GM18868 (cell line): ENCODE data around the gene KAZN.
"Not testable (repeated sequence)": the region's sequence is repeated elsewhere in the genome, so short reads cannot be mapped to it uniquely, and the experiment has no call there.

Source experiments
- ATAC-seq: cut with Tn5 transposase; IDR thresholded peaks from one replicate; pipeline ENCODE4 v1.9.1; 2021; ENCODE audit warnings: mild to moderate bottlenecking, moderate library complexity; ENCODE audit not compliant: unreplicated experiment

Gene KAZN

GRCh38 chr1:15039017-15039648 lies 440.6 kb downstream of the KAZN start:
- no peak for ATAC-seq

- ATAC-seq = no peak
Observed at GRCh38 chr1:15039901-15040300, 441.4 kb downstream of the KAZN start.

DNA sequence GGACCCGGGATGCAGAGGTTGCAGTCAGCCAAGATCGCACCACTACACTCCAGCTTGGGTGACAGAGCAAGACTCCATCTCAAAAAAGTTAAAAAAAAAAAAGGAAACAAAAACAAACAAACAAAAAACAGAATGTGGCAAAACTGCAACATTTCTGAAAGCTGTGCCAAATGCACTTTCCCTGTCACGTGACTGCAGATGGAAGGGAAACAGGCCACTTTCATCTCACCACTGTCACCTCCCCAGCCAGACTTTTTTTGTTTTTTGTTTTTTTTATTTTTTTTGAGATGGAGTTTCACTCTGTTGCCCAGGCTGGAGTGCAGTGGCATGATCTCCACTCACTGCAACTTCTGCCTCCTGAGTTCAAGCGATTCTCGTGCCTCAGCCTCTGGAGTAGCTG lies 442.2 kb downstream of the KAZN start:
- ATAC-seq = not testable (repeated sequence)

GRCh38 chr1:15042866-15043265 lies 444.4 kb downstream of the KAZN start:
- no peak for ATAC-seq

DNA sequence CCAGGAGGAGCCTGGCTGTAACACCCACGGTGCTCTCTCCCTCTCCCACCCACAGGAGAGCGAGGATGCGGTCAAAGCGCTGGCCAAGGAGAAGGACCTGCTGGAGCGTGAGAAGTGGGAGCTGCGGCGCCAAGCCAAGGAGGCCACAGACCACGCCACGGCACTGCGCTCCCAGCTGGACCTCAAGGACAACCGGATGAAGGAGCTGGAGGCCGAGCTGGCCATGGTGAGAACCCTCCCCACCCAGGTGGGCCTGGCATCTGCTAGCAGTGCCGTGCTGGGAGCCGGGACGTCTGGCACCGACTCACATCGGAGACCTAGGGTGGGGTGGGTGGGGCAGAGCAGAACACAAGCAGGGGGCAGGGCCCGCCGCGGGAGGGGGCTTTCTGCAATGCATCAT lies 445.4 kb downstream of the KAZN start:
- ATAC-seq = no peak

DNA sequence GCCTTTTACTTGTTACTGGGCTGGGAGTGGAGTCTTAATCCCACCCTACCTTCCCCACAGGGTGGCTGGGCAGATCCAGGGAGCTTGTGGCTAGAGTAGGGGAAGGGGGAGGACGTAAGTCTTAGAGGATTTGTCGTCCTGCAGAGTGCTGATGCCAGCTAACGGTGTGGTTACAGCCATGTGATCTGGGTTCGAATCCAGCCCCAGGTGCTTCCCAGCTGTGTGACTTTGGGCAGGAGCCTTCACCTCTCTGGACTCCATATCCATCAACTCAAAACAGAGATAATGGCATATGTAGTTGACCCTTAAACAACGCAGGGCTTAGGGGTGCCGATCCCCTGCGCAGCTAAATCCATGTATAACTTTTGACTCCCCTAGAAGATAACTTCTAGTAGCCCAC lies 446.6 kb downstream of the KAZN start:
- no peak for ATAC-seq

DNA sequence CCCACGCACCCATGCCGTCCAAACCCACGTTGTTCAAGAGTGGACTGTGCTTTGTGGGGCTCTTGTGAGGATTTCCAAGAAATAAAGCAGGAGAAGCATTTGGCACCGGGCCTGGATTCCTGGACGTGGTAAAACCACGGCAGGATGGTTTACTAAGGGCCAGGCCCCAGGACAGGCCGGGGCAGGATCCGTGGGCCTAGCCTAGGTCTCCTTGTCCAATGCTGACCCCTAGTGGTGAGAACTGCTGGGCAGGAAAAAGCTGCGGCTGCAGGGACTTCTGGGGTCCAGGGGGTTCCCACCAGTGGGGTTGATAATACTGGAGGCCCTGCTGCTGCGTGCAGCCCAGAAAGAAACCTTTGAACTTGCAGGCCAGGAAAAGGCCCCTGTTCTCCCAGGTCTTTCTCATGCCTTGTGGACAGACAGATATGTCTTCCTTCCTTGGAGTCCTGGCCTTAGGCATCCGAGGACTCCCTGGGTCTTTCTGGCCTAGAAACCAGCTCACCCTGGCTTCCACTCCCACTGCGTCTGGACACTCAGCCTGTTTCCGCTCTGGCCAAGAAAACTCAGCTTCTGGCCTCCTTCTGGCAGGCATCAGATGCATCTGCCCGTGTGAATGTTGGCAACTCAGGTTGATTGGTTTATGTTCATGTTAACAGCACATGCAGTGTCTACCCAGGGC lies 448.1 kb downstream of the KAZN start:
- ATAC-seq = no peak

GRCh38 chr1:15047237-15047636 lies 448.8 kb downstream of the KAZN start:
- ATAC-seq = no peak

DNA sequence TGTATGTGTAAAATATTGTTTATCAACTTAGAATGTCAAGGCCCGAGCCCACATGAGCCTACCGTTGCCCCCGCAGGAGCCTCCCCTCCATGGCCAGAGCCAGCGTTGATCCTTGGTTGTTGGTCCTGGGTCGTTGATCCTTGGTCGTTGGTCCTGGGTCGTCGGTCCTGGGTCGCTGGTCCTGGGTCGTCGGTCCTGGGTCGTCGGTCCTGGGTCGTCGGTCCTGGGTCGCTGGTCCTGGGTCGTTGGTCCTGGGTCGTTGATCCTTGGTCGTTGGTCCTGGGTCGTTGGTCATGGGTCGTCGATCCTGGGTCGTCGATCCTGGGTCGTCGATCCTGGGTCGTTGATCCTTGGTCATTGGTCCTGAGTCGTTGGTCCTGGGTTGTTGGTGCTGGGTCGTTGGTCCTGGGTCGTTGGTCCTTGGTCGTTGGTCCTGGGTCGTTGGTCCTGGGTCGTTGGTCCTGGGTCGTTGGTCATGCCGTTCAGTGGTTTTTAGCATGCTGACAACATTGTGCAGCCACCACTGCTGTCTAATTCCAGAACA lies 450.0 kb downstream of the KAZN start:
- ATAC-seq = no peak

DNA sequence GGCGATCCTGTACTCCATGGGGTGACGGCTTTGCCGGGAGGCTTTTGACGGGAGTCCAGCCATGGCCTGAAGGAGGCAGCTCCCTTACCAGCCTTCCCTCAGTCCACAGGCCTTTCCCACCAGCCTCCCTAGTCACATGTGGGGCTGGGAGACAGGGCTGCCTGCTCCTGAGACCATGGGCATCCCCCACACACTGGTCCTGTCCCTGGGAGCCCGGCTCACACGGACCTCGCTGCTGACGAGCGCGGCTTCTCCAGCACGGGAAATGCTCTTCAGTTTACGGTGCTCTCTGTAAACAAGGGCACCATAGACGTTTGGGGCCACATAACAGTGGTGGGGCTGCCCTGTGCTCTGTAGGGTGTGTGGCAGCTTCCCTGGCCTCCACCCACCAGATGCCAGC lies 450.6 kb downstream of the KAZN start:
- ATAC-seq = no peak

DNA sequence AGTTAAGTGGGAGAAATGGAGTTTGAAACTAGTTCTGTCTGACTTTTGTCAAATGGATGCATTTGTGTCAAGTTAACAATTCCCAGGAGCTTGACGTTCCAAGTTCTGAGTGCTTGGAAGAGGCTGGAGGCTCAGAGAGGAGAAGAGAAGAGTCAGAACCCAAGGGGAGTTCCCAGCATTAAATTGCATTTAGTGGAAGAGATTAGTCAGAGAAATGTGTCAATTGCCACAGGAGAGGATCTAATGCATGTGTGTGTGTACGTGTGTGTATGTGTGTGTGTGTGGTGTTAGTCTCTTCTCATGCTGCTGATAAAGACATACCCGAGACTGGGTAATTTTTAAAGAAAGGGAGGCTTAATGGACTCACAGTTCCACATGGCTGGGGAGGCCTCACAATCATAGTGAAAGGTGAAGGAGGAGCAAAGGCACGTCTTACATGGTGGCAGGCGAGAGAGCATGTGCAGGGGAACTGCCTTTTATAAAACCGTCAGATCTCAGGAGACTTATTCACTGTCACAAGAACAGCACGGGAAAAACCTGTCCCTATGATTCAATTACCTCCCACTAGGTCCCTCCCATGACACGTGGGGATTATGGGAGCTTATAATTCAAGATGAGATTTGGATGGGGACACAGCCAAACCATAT lies 453.5 kb downstream of the KAZN start:
- ATAC-seq = no peak

DNA sequence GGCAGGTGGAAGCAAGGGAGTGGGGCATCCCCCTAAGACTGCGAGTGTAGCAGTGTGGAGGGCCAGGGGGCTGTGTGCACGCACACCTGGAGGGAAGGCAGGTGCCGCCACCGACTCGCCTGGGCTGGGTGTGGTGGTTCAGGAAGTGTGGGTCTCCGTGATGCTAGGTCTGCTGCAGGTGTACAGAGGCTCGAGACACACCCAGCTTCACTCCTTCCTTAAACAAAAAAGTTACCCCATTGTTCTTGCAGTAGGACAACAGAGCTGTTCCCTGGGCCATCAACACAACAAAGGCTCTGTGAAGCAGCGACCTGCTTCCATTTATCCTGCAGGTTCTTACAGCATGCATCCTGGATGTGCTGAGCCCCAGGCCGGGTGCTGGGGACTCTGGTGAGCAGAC lies 454.7 kb downstream of the KAZN start:
- ATAC-seq = no peak

GRCh38 chr1:15055736-15056415 lies 457.4 kb downstream of the KAZN start:
- ATAC-seq = no peak

DNA sequence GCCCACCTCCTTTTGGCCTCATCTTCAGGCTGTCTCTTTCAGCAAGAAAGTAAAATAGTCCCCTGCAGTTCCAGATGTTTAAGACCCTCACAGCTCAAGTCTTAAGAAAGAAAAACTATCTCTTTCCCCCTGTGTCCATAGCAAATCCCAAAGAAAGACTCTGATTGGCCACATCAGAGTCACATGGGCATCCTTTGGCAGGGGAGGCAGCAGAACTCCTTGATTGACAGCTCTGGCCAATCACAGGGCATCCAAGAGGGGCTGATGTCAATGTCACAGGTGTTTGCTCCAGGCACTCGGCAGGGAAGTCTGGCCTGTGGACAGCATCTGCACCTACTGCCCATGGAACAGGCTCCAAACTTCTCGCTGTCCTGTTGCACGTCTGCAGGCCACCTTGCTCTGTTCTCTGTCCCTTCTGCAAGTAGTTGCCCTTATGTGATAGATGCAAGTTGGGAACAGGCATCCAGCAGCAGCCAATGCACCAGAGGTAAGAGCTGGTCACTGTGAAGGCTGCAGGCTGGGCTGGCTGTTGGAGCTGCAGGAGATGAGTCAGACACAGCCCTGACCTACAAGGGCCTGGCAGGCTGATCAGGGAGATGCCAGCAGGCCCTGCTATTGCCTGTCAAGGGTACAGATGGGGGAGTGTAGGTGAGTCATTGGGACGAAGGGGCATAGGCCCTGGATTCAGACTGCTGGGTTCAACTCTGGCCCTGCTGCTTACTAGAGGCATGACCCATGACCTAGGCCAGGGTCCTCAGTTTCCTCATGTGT lies 458.2 kb downstream of the KAZN start:
- no peak for ATAC-seq

GRCh38 chr1:15057834-15058233 lies 459.3 kb downstream of the KAZN start:
- ATAC-seq = no peak

DNA sequence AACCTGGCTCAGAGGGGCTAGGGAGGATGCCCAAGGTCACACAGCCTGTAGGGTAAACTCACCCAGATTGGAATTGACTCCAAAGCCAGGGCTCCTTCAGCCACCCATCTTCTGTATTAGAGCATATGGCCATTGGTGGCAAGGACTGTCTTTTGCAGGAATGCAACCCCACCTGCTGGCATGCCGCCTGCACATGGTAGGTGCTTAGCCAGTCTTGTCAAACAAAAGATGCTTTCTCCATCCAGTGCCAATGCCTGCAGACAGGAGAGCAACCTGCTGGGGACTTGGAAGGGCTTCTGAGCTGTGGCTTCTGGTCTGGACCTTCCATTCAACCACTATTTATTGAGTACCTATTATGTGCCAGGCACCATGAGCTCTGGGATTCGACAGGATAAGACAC lies 459.8 kb downstream of the KAZN start:
- no peak for ATAC-seq

- no peak for ATAC-seq
Observed at GRCh38 chr1:15060104-15060503, 461.6 kb downstream of the KAZN start.

DNA sequence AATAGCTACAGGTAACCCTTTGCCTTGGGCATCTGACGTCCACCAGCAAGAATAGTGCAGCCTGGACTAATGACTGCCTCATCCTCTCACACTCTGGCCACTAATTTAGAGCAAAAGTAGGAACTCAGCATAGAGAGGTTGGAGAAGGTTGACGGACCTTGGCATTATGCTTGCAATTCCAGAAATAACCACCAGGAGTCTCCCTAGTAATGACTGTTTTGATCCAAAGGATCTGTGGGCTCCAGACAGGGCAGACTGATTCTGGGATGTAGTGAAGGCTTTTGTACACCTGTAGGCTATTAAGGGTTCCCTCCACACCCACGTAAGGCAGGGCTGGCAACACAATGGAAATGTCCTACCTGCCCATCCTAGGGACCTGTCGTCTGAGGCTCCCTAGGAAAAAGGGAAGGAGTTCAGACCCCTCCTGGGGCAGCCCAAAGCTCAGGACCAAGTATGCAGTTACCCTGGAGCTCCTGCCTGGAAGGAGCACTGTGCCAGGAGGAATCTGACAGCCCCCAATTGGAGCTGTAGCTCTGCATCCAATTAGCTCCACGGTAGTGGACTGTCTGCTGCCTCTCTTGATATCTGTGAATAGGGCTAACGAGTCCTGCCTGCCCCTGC lies 464.1 kb downstream of the KAZN start:
- no peak for ATAC-seq

- ATAC-seq = no peak
Observed at GRCh38 chr1:15063346-15063745, 464.9 kb downstream of the KAZN start.

- ATAC-seq = no peak
Observed at GRCh38 chr1:15063783-15064182, 465.3 kb downstream of the KAZN start.
